K562 (cell line): ENCODE measurements around the gene ZNF358. TPM values are rescaled to one million over a fixed set of nuclear protein-coding genes. Genes with fewer than 3 reads are reported as not detected.

Experiments used
- BHLHE40 ChIP-seq: IDR thresholded peaks from 2 replicates; pipeline ENCODE4 v1.6.1; 2011; ENCODE audit warnings: low read length, improper control_type of control experiment
- ESRRA ChIP-seq: fragments of 450-650 bp; IDR thresholded peaks from 2 replicates; pipeline ENCODE4 v1.6.1; 2014; ENCODE audit warnings: low read depth, mild to moderate bottlenecking, moderate library complexity, borderline replicate concordance
- HMG20A ChIP-seq: fragments of 450-650 bp; formaldehyde crosslinking; conservative IDR thresholded peaks from 2 replicates; pipeline ENCODE4 v1.4.0; 2020; ENCODE audit warnings: mild to moderate bottlenecking, mixed read lengths
- HMGN3 ChIP-seq: IDR thresholded peaks from 2 replicates; pipeline ENCODE4 v1.6.1; 2011; ENCODE audit warnings: borderline replicate concordance, low read depth, mild to moderate bottlenecking, mixed read lengths, low read length; ENCODE audit not compliant: insufficient read length; ENCODE audit errors: extremely low read depth
- ID3 ChIP-seq, 2 experiments: fragments of 250-450 bp in 1 of 2; fragments of 450-650 bp in 1 of 2; sonication (Bioruptor Pico) in 1 of 2; IDR thresholded peaks; 2 replicates each; pipeline versions ENCODE4 v1.6.1 to v1.8.0; 2016 to 2021; ENCODE audit warnings: mild to moderate bottlenecking in 2 of 2, moderate library complexity in 2 of 2, missing compliant biosample characterization in 1 of 2, missing genetic modification characterization in 1 of 2
- JUND ChIP-seq, 2 experiments: IDR thresholded peaks; 2 replicates in 1 of 2; 3 replicates in 1 of 2; pipeline ENCODE4 v1.6.1; 2011; ENCODE audit warnings: borderline replicate concordance in 2 of 2, low read depth in 2 of 2, low read length in 2 of 2, improper control_type of control experiment in 1 of 2, missing biosample characterization in 1 of 2, missing genetic modification characterization in 1 of 2, missing genetic modification reagents in 1 of 2
- MAFF ChIP-seq: IDR thresholded peaks from 2 replicates; pipeline ENCODE4 v1.6.1; 2012; ENCODE audit warnings: low read length, improper control_type of control experiment
- MED1 ChIP-seq: sonication (generic); formaldehyde crosslinking; IDR thresholded peaks from 2 replicates; pipeline ENCODE4 v1.8.1; 2023; ENCODE audit warnings: missing genetic modification reagents, borderline replicate concordance
- MTA3 ChIP-seq: fragments of 450-650 bp; formaldehyde crosslinking; IDR thresholded peaks from 2 replicates; pipeline ENCODE4 v1.6.1; 2017; ENCODE audit warnings: mild to moderate bottlenecking, borderline replicate concordance
- NBN ChIP-seq: fragments of 450-650 bp; IDR thresholded peaks from 2 replicates; pipeline ENCODE4 v1.6.1; 2016; ENCODE audit warnings: low read depth, mild to moderate bottlenecking
- NEUROD1 ChIP-seq: fragments of 150-350 bp; IDR thresholded peaks from 2 replicates; pipeline ENCODE4 v1.6.1; 2014; ENCODE audit warnings: borderline replicate concordance, low read length, low read depth; ENCODE audit not compliant: partially characterized antibody
- NKRF ChIP-seq: fragments of 450-650 bp; IDR thresholded peaks from 2 replicates; pipeline ENCODE4 v1.6.1; 2016; ENCODE audit warnings: borderline replicate concordance
- NR4A1 ChIP-seq, 2 experiments: fragments of 250-450 bp in 1 of 2; fragments of 450-650 bp in 1 of 2; sonication (Bioruptor Pico) in 1 of 2; IDR thresholded peaks; 2 replicates each; pipeline versions ENCODE4 v1.4.0 to v1.6.1; 2016 to 2020; ENCODE audit warnings: mild to moderate bottlenecking in 2 of 2, missing compliant biosample characterization in 1 of 2, missing genetic modification characterization in 1 of 2, moderate library complexity in 1 of 2
- OTX1 ChIP-seq: fragments of 450-650 bp; formaldehyde crosslinking; IDR thresholded peaks from 2 replicates; pipeline ENCODE4 v1.4.0; 2022; ENCODE audit warnings: mild to moderate bottlenecking
- PHF20 ChIP-seq: fragments of 450-650 bp; IDR thresholded peaks from 2 replicates; pipeline ENCODE4 v1.6.1; 2018; ENCODE audit not compliant: partially characterized antibody
- RUNX1 ChIP-seq: sonication (generic); IDR thresholded peaks from 2 replicates; pipeline ENCODE4 v1.6.1; 2016; ENCODE audit warnings: antibody characterized with exemption, low read depth
- SMARCA5 ChIP-seq: fragments of 450-650 bp; IDR thresholded peaks from 2 replicates; pipeline ENCODE4 v1.6.1; 2016
- SMARCE1 ChIP-seq: fragments of 450-650 bp; IDR thresholded peaks from 2 replicates; pipeline ENCODE4 v1.7.1; 2016; ENCODE audit warnings: mild to moderate bottlenecking
- SP1 ChIP-seq: sonication (generic); formaldehyde crosslinking; IDR thresholded peaks from 2 replicates; pipeline ENCODE4 v1.8.1; 2022; ENCODE audit warnings: mild to moderate bottlenecking, missing genetic modification reagents
- TRIM25 ChIP-seq: fragments of 450-650 bp; IDR thresholded peaks from 2 replicates; pipeline ENCODE4 v1.7.0; 2016; ENCODE audit warnings: borderline replicate concordance
- ZNF121 ChIP-seq: sonication (generic); formaldehyde crosslinking; conservative IDR thresholded peaks from 2 replicates; pipeline ENCODE4 v1.8.0; 2022; ENCODE audit warnings: missing genetic modification reagents
- ZNF507 ChIP-seq: conservative IDR thresholded peaks from 2 replicates; pipeline ENCODE4 v1.6.1; 2017; ENCODE audit warnings: missing genetic modification characterization, missing compliant biosample characterization
- ZNF586 ChIP-seq: fragments of 450-650 bp; formaldehyde crosslinking; conservative IDR thresholded peaks from 2 replicates; pipeline ENCODE4 v1.4.0; 2020; ENCODE audit warnings: mild to moderate bottlenecking, moderate library complexity
- ZNF785 ChIP-seq: fragments of 250-450 bp; sonication (Bioruptor Pico); IDR thresholded peaks from 2 replicates; pipeline ENCODE4 v1.4.0; 2020; ENCODE audit warnings: mild to moderate bottlenecking
- polyA plus RNA-seq, 8 experiments: library from polyadenylated mRNA; depleted of rRNA in 4 of 8; stranded (reverse) in 5 of 8; unstranded in 3 of 8; fragments of >200 nt; fragmentation: Nextera tagmentation in 2 of 8; fragmentation: Illumina TruSeq in 1 of 8; extraction: Ambion mirVana in 2 of 8; extraction: Trizol in 1 of 8; gene quantifications; 2 replicates each; pipeline versions ENCODE4 v1.2.1 to v1.2.3, GENCODE V29; 2011 to 2014; ENCODE audit warnings: inconsistent platforms in 1 of 8, missing spikeins in 1 of 8
- total RNA-seq, 7 experiments: library from RNA; depleted of rRNA in 6 of 7; stranded (reverse); fragments of >200 nt in 6 of 7; fragmentation: Illumina TruSeq in 2 of 7; extraction: Trizol in 2 of 7; gene quantifications; 2 replicates each; pipeline versions ENCODE4 v1.2.1 to v1.2.3, GENCODE V29; 2011 to 2021; ENCODE audit warnings: low replicate concordance in 1 of 7

Gene ZNF358
- total and polyA plus RNA-seq, 9 of the 15 experiments (the other 6 are each of a cell fraction or from before 2014, with no cell fraction given), result 0.04 to 17.2 (median 4.9) TPM

GRCh38 chr19:7494416-7495098 is 21.3 kb upstream of the ZNF358 start (continued):
- TF ChIP-seq TRIM25 (peak; percentile 84; the same call in 1 of the 2 replicates), HMG20A (CRISPR knock-in tag) (no peak), RUNX1 (no peak), SP1 (CRISPR knock-in tag) (peak; percentile 59), MTA3 (peak; percentile 58; the same call in 1 of the 2 replicates), JUND (IDR thresholded peaks at IDR 0.05; ENCODE audit: borderline replicate concordance, low read depth, low read length) (no peak), JUND (tag; IDR thresholded peaks at IDR 0.05; ENCODE audit: borderline replicate concordance, low read depth, low read length) (peak; percentile 10; the same call in 2 of the 3 replicates), ID3 (CRISPR knock-in tag; IDR thresholded peaks at IDR 0.05) (no peak), ID3 (tag; IDR thresholded peaks at IDR 0.05) (no peak), NKRF (peak; percentile 49; the same call in 1 of the 2 replicates), NBN (0 out of 2 replicates have a peak, but pooled peaks have one; percentile 35), PHF20 (peak; percentile 51), NEUROD1 (no peak), ZNF785 (CRISPR knock-in tag) (no peak), BHLHE40 (peak; percentile 51), HMGN3 (no peak), MED1 (no peak), ZNF586 (CRISPR knock-in tag) (no peak), MAFF (no peak), ZNF507 (no peak), SMARCE1 (peak; percentile 52), ESRRA (peak; percentile 29; the same call in 1 of the 2 replicates), OTX1 (peak; percentile 90), SMARCA5 (0 out of 2 replicates have a peak, but pooled peaks have one; percentile 40), ZNF121 (CRISPR knock-in tag) (no peak), NR4A1 (CRISPR knock-in tag; IDR thresholded peaks at IDR 0.05) (no peak), NR4A1 (tag; IDR thresholded peaks at IDR 0.05) (peak; percentile 75)
